H1 (cell line): Measurements from ENCODE around the gene PDZD11. TPM values are rescaled to one million over a fixed set of nuclear protein-coding genes. Genes with fewer than 3 reads are reported as not detected.

Experiments used
- CTCF ChIA-PET: fragments of 300-600 bp; sonication (Branson Sonifier 250); formaldehyde crosslinking; loops from one replicate; lab custom pipeline; 2021; ENCODE audit not compliant: partially characterized antibody; lab: Charles Lee
- POLR2A ChIA-PET: fragments of 300-600 bp; sonication (Branson Sonifier 250); formaldehyde crosslinking; loops from one replicate; lab custom pipeline; 2021; ENCODE audit warnings: inconsistent platforms; ENCODE audit not compliant: partially characterized antibody; lab: Charles Lee
- DNase-seq, 2 experiments: peaks; one replicate each; pipeline versions ENCODE4 v3.0.0 to v3.0.0-alpha.2; 2010 to 2022; ENCODE audit warnings: low spot score in 2 of 2, low read depth in 1 of 2, mixed read lengths in 1 of 2
- FAIRE-seq: peaks from 2 replicates; lab custom pipeline; 2011; peaks lifted over from hg19 to GRCh38; lab: Jason Lieb, UNC
- H2AFZ ChIP-seq: 2 replicates; pipeline ENCODE4 v1.8.1; 2012; ENCODE audit warnings: low read length, inconsistent platforms
- H2AK5ac ChIP-seq: 2 replicates; pipeline ENCODE4 v1.6.1; 2013; ENCODE audit warnings: low read depth, low read length
- H2BK120ac ChIP-seq: replicated peaks from 2 replicates; pipeline ENCODE3; 2013; ENCODE audit warnings: low read depth, low read length, inconsistent platforms
- H2BK12ac ChIP-seq: 2 replicates; pipeline ENCODE4 v1.6.1; 2013; ENCODE audit warnings: low read depth, low read length
- H2BK15ac ChIP-seq: 2 replicates; pipeline ENCODE4 v1.6.1; 2013; ENCODE audit warnings: low read length
- H2BK20ac ChIP-seq: 2 replicates; pipeline ENCODE4 v1.6.1; 2013; ENCODE audit warnings: low read length
- H2BK5ac ChIP-seq: 2 replicates; pipeline ENCODE4 v1.6.1; 2013; ENCODE audit warnings: low read depth, low read length
- H3K14ac ChIP-seq: 2 replicates; pipeline ENCODE4 v1.6.1; 2013; ENCODE audit warnings: inconsistent platforms; ENCODE audit not compliant: insufficient read length
- H3K18ac ChIP-seq: 2 replicates; pipeline ENCODE4 v1.6.1; 2013; ENCODE audit warnings: low read length; ENCODE audit errors: extremely low read depth
- H3K23ac ChIP-seq: 2 replicates; pipeline ENCODE4 v1.6.1; 2013; ENCODE audit warnings: inconsistent platforms; ENCODE audit not compliant: insufficient read length
- H3K23me2 ChIP-seq: 2 replicates; pipeline ENCODE4 v1.6.1; 2013; ENCODE audit warnings: low read depth, low read length
- H3K27ac ChIP-seq: 2 replicates; pipeline ENCODE4 v1.6.1; 2011; ENCODE audit warnings: low read depth, low read length, inconsistent platforms
- H3K27me3 ChIP-seq, 4 experiments: replicated peaks in 1 of 4; 1 replicate in 1 of 4; 2 replicates in 3 of 4; pipeline versions ENCODE4 v1.6.1 to v1.8.1; 2011 to 2013; ENCODE audit warnings: low read length in 3 of 4, mild to moderate bottlenecking in 3 of 4, inconsistent platforms in 2 of 4, mixed read lengths in 2 of 4, moderate library complexity in 1 of 4; ENCODE audit not compliant: control insufficient read depth in 3 of 4, insufficient read depth in 3 of 4; ENCODE audit errors: extremely low read depth in 1 of 4
- H3K36me3 ChIP-seq, 4 experiments: 2 replicates each; pipeline versions ENCODE4 v1.6.1 to v1.8.1; 2011 to 2013; ENCODE audit warnings: mild to moderate bottlenecking in 4 of 4, low read length in 3 of 4, moderate library complexity in 2 of 4, control low read depth in 1 of 4, inconsistent platforms in 1 of 4; ENCODE audit not compliant: insufficient read depth in 4 of 4, control insufficient read depth in 2 of 4
- H3K4ac ChIP-seq: replicated peaks from 2 replicates; pipeline ENCODE3; 2013; ENCODE audit warnings: low read length, low read depth, mixed read lengths, inconsistent platforms; ENCODE audit not compliant: insufficient read length
- H3K4me1 ChIP-seq, 4 experiments: replicated peaks in 1 of 4; 1 replicate in 1 of 4; 2 replicates in 3 of 4; pipeline versions ENCODE4 v1.6.1 to v1.8.1; 2011 to 2013; ENCODE audit warnings: low read length in 3 of 4, inconsistent platforms in 2 of 4, mixed read lengths in 1 of 4; ENCODE audit not compliant: insufficient read depth in 4 of 4, control insufficient read depth in 3 of 4
- H3K4me2 ChIP-seq, 2 experiments: 2 replicates each; pipeline versions ENCODE4 v1.6.1 to v1.8.1; 2011 to 2013; ENCODE audit warnings: low read depth in 2 of 2, low read length in 2 of 2, control low read depth in 1 of 2, inconsistent platforms in 1 of 2, mild to moderate bottlenecking in 1 of 2; ENCODE audit not compliant: insufficient read depth in 1 of 2
- H3K4me3 ChIP-seq, 4 experiments: fragments of 200-600, 300-600 bp in 1 of 4; sonication (generic), shearing (Covaris generic), sonication (Bioruptor Twin) in 1 of 4; 2 replicates each; pipeline versions ENCODE4 v1.5.1 to v1.8.1; 2011 to 2016; ENCODE audit warnings: low read length in 4 of 4, low read depth in 3 of 4, control low read depth in 2 of 4, inconsistent platforms in 2 of 4, mild to moderate bottlenecking in 2 of 4, mixed read lengths in 1 of 4, moderate library complexity in 1 of 4; ENCODE audit not compliant: insufficient read depth in 2 of 4; ENCODE audit errors: extremely low read depth in 1 of 4
- H3K56ac ChIP-seq: replicated peaks from 2 replicates; pipeline ENCODE3; 2013; ENCODE audit warnings: low read depth, mild to moderate bottlenecking, mixed read lengths, low read length, inconsistent platforms; ENCODE audit not compliant: insufficient read length
- H3K79me1 ChIP-seq: 2 replicates; pipeline ENCODE4 v1.6.1; 2013; ENCODE audit warnings: low read depth, low read length, control low read depth
- H3K79me2 ChIP-seq, 2 experiments: 2 replicates each; pipeline versions ENCODE4 v1.6.1 to v1.8.1; 2012 to 2013; ENCODE audit warnings: low read length in 2 of 2, mild to moderate bottlenecking in 2 of 2, inconsistent platforms in 1 of 2; ENCODE audit not compliant: insufficient read depth in 2 of 2, control insufficient read depth in 1 of 2
- H3K9ac ChIP-seq, 4 experiments: replicated peaks in 1 of 4; 1 replicate in 1 of 4; 2 replicates in 3 of 4; pipeline versions ENCODE4 v1.6.1 to v1.8.1; 2011 to 2013; ENCODE audit warnings: low read depth in 3 of 4, low read length in 3 of 4, control low read depth in 2 of 4, mild to moderate bottlenecking in 2 of 4, moderate library complexity in 2 of 4, inconsistent platforms in 1 of 4; ENCODE audit errors: extremely low read depth in 1 of 4
- H3K9me3 ChIP-seq, 2 experiments: 2 replicates each; pipeline versions ENCODE4 v1.6.1 to v1.8.1; 2012 to 2013; ENCODE audit warnings: mild to moderate bottlenecking in 2 of 2, moderate library complexity in 2 of 2, control low read depth in 1 of 2, inconsistent platforms in 1 of 2, low read depth in 1 of 2, low read length in 1 of 2, mixed read lengths in 1 of 2; ENCODE audit not compliant: insufficient read depth in 2 of 2
- H4K20me1 ChIP-seq, 2 experiments: replicated peaks in 1 of 2; 2 replicates each; pipeline versions ENCODE3 to v1.8.1; 2011 to 2013; ENCODE audit warnings: inconsistent platforms in 2 of 2, low read length in 2 of 2, mild to moderate bottlenecking in 1 of 2; ENCODE audit not compliant: insufficient read depth in 2 of 2, control insufficient read depth in 1 of 2
- H4K5ac ChIP-seq: 2 replicates; pipeline ENCODE4 v1.6.1; 2013; ENCODE audit warnings: low read length, low read depth, mixed read lengths, inconsistent platforms; ENCODE audit not compliant: insufficient read length
- H4K8ac ChIP-seq: 2 replicates; pipeline ENCODE4 v1.8.0; 2013; ENCODE audit warnings: mild to moderate bottlenecking, moderate library complexity, low read length, inconsistent platforms; ENCODE audit not compliant: insufficient read depth; ENCODE audit errors: extremely low read depth
- H4K91ac ChIP-seq: replicated peaks from 2 replicates; pipeline ENCODE3; 2013; ENCODE audit warnings: low read length, mixed read lengths, inconsistent platforms; ENCODE audit not compliant: insufficient read length
- WGBS, 2 experiments: shearing (Covaris generic) in 1 of 2; methylation state at CpG; one replicate each; pipeline versions ENCODE4 v1.1.6 to v1.1.7; 2013 to 2015; ENCODE audit warnings: low lambda C conversion rate in 2 of 2, mixed read lengths in 2 of 2, inconsistent platforms in 1 of 2, low coverage in 1 of 2, missing lambda C conversion rate in 1 of 2; ENCODE audit not compliant: insufficient replicate concordance in 2 of 2, insufficient coverage in 1 of 2, insufficient read length in 1 of 2; ENCODE audit errors: extremely low coverage in 1 of 2, missing lambda C conversion rate in 1 of 2; 5-methylcytosine and 5-hydroxymethylcytosine counted together
- polyA plus RNA-seq, 7 experiments: library from polyadenylated mRNA; depleted of rRNA in 3 of 7; stranded (reverse) in 5 of 7; unstranded in 2 of 7; fragments of >200 nt in 5 of 7; fragments of 200-250 nt in 2 of 7; gene quantifications; 1 replicate in 5 of 7; 2 replicates in 1 of 7; 4 replicates in 1 of 7; pipeline versions ENCODE4 v1.2.1 to v1.2.3, GENCODE V29; 2011 to 2013; ENCODE audit warnings: missing spikeins in 2 of 7, mixed read lengths in 2 of 7
- total RNA-seq: library from RNA; stranded (reverse); fragmentation: NEBNext Ultra II Directional; extraction: Animal tissue kit (Norgen Biotek cat#: 25700); gene quantifications from 2 replicates; pipeline ENCODE4 v1.2.1, GENCODE V29; 2021

The PDZD11 gene
- total and polyA plus RNA-seq, 2 of the 8 experiments (the other 6 are each of a cell fraction or from before 2014, with no cell fraction given) = 31.5 to 55.9 TPM

GRCh38 chrX:70257423-70258288 lies 32.1 kb downstream of the PDZD11 start:
- Histone ChIP-seq H3K79me2 (no peaks in the 10 kb centered on the region), H3K4me1 (no peaks in the 10 kb centered on the region), H4K8ac (no peak overlapping the region), H3K18ac (no peak overlapping the region), H2BK120ac (no peak overlapping the region), H3K27me3 (no peaks in the 10 kb centered on the region), H2AFZ (no peak overlapping the region), H3K27ac (no peak overlapping the region), H3K4me3 (no peak overlapping the region), H3K9ac (no peak overlapping the region), H3K14ac (no peak overlapping the region), H3K4me2 (no peak overlapping the region), H3K23me2 (no peaks in the 10 kb centered on the region), H2BK20ac (no peak overlapping the region), H3K79me1 (no peaks in the 10 kb centered on the region), H3K56ac (no peak overlapping the region), H3K9me3 (no peaks in the 10 kb centered on the region), H3K36me3 (no peaks in the 10 kb centered on the region), H4K5ac (no peak overlapping the region), H2BK15ac (no peak overlapping the region), H4K91ac (no peak overlapping the region), H3K4ac (no peak overlapping the region), H2BK5ac (no peak overlapping the region), H2BK12ac (no peak overlapping the region), H2AK5ac (no peak overlapping the region), H3K23ac (no peak overlapping the region), H4K20me1 (no peaks in the 10 kb centered on the region)
- DNase-seq (no peak), FAIRE-seq (no peak)
- ChIA-PET POLR2A (no interaction called here), CTCF (no interaction called here)
- 87% methylated on average over 5 of the region's 5 CpGs; no CpG with 5 or more reads in 1 of the 2 experiments for WGBS, 2 experiments
